GM21526 (cell line): ENCODE measurements around the gene PDZD2.
"Not testable (repeated sequence)": the region's sequence is repeated elsewhere in the genome, so short reads cannot be mapped to it uniquely, and the experiment has no call there.

Experiments
- ATAC-seq: cut with Tn5 transposase; IDR thresholded peaks from one replicate; pipeline ENCODE4 v1.9.1; 2021; ENCODE audit warnings: moderate library complexity; ENCODE audit not compliant: unreplicated experiment, low FRiP score

PDZD2 gene

GRCh38 chr5:31731016-31731415 is 92.1 kb downstream of the PDZD2 start:
- no peak for ATAC-seq

- no peak for ATAC-seq
Measured at GRCh38 chr5:31731710-31732301, 92.9 kb downstream of the PDZD2 start.

DNA sequence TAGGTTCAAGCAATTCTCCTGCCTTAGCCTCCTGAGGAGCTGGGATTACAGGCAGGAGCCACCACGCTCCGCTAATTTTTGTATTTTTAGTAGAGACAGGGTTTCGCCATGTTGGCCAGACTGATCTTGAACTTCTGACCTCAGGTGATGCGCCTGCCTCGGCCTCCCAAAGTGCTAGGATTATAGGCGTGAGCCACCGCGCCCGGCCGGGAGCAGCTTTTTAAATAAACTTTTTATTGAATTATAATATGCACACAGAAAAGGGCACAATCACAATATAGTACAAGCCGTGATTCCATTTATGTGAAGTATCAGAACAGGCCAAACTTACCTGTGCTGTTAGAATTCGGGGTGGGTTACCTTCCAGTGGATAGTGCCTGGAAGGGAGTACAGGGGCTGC is 93.9 kb downstream of the PDZD2 start:
- ATAC-seq: not testable (repeated sequence)

- ATAC-seq: no peak
Measured at GRCh38 chr5:31733371-31733770, 94.4 kb downstream of the PDZD2 start.

DNA sequence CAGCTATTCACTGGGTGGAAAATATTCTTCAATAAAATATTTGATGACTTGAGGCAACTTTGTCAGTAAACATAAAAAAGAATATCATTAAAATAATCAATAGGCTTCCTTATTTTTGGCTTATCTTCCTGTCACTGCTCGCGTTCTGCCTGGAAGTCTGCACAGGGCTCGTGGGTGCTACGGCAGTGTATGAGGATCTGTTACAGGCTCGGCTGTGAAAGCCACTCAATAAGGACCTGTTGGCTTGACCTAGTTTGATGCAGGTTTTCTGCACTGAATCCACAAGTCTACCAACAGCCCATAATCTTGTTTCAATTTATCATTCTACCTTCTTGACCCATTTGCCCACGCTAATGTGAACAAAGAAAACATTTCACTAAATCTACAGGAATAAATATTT is 97.2 kb downstream of the PDZD2 start:
- no peak for ATAC-seq

GRCh38 chr5:31738199-31738598 is 99.3 kb downstream of the PDZD2 start:
- no peak for ATAC-seq

GRCh38 chr5:31741496-31741895 is 102.6 kb downstream of the PDZD2 start:
- no peak for ATAC-seq

DNA sequence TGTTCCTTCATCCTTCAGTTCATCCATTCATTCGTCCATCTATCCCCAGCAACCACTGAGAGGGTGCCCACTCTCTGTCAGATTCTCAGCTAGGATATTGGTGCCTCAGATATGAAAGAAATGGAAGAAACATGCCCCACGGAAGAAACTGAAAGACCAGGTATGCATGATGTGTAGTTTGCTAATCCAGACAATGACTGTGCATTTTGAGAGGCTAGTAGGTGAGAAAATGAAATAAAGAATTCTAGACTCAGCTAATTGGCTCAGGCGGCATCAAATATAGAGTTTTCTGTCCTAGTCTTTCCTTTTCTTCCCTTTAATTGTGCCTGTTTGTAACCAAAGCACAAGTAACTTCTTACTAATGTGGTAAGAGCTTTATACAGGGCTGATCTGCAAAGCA is 104.7 kb downstream of the PDZD2 start:
- no peak for ATAC-seq

DNA sequence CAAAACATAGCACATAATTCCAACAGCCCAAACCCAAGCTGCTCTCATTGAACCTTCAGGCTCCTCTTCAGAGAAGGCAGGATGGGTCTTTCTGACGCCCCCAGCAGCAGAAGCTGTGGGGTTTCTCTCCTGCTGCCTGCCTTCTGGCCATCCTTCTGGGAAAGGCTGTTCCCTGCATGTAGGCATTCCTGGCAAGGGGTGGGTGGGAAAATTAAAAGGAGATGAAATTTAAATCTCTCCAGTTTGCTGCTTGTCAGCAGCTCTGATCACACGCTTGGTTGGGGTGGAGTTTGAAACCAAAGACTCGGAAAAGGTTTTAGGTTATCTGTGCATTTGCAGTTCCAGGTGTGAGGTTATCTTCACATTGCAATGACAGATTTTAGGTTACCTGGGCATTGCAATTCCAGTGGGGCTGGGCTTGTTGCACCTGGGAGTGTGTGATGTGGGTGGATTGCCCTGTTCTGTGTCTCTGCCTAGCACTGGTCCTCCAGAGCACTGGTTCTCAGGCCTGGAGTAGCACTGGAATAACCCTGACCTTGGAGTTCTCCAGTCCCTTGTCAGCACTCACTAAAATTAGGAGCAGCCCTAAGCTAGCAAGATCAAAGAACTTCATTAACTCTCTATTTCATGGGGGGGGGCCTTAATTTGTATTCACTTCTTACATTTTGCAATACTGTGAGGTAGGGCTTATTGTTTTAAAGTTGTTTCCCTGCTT is 109.7 kb downstream of the PDZD2 start:
- ATAC-seq: no peak

DNA sequence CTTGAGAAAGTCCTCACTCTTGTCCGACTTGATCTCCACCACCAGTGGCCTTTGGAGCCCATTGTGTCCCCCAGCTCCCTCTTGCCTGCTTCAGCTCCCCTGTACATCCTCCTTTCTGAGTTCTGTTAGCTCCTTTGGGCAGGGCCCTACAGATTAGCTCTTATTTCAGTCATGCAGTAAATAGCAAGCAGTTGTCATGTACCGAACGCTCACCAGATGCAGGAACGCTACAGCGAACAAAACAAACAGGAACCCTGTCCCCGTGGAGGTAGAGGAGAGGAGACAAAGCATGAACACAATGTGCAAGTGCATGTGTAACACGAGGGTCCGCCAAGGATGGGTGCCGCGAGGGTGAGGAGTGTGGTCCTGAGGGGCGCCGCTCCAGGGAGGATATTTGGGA is 111.3 kb downstream of the PDZD2 start:
- no peak for ATAC-seq

DNA sequence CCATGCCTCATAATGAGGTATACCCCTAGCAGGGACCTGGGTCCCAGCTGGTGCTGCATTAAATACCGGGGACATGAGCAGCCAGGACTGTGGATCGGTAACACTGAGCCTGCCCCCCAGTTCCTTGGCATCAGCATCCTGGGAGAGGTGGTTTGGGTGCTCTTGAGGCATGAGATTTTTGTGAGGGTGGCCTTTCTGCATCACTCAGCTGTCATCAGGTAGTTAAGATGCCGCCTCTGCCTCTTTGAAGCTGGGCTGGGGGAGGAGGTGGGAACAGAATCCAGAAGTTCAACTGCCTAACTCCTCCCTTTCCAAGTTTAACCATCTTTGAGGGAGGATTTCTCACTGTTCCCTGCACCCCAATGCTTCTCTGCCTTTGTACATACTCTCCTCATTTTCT is 112.7 kb downstream of the PDZD2 start:
- no peak for ATAC-seq

DNA sequence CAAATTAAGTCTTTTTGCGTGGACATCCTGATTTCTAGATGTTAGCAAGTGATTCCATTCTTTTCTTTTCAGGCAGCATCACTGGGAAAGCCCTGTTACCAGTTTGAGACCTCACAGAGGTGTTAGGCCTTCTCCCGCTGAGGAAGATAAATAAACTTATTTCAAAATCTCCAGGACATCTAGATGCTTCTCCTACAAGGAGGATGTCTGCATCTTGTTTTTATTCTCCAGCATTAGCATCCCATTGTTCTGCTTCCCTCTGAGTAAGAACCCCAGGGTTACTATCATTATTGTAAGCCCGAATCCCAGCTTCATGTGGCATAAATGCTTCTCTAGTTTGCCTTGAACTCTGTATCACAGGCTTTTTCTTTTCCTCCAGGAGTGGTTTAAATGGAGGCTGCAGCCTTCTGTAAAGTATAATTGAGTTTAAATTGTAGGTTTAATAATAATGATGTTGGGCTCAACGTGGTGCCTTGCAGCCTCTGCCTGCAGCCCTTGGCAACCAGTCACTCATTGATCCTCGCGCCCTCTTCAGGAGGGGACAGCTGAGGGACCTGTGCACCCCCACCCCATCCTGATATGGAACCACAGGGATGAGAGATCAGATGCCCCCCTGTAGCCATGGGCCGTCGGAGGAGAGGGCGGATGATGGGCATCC is 114.9 kb downstream of the PDZD2 start:
- ATAC-seq: no peak

DNA sequence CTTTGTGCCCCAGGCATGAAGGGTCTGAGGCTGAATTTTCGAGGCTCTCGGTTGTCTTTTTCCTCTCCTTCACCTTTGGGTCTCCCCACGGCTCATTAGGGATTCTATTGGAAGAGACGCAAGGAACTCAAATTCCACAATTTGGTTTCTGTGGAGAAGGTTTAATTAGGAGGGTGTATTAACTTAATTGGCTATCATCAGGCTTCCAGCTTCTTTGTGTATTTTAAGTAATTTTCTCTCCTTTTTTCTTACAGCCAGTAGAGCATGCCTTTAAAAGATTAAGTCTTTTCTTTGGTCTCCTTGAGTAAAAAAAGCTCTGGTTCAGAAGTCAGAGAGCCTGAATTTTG is 115.4 kb downstream of the PDZD2 start:
- no peak for ATAC-seq

- no peak for ATAC-seq
Measured at GRCh38 chr5:31754741-31755675, 116.1 kb downstream of the PDZD2 start.

DNA sequence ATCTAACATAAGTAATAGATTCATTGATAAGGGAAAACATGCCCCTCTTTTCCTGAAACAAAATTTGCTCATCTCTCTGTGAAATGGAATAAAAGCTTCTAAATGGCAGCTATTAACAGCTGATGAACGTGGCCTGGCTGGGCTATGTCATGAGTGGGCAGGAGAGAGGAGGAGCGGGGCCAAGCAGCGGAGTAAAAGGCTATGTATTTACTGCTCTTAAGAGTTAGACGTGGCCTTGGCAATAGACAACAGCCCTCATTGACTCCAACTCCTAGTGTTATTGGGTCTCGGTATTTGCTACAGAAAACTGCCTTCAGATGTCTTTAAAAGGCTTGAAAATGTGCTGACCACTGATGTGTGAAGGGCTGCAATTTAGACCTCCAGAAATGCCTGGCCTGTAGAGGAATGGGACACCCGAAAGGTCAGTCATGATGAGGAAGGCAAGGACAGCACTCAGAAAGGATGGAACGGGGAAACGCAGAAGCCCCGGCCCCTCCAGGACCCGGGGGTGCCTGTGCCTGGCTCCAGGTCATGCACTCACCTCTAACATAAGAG is 116.8 kb downstream of the PDZD2 start:
- ATAC-seq: no peak

- ATAC-seq: no peak
Measured at GRCh38 chr5:31757806-31758205, 118.9 kb downstream of the PDZD2 start.

GRCh38 chr5:31758803-31759425 is 120.0 kb downstream of the PDZD2 start:
- no peak for ATAC-seq

DNA sequence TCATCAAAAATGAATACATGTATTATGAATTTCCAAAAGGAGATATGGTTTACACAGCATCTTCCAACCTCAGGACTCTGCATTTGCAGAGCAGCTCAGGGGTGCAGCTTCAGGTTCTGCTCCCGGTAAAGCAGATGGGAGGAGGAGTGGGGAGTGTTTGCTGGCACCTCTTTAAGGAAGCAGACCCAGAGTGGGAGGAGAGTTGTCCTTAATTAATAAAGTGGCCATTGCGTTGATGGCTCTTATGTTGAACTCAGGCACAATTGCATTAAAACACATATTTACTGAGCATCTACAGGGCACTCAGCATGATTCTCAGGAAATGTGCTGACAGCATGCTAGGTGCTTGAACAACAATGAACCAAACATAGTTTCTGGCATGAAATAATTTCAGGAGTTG is 121.0 kb downstream of the PDZD2 start:
- no peak for ATAC-seq

GRCh38 chr5:31761877-31762276 is 122.9 kb downstream of the PDZD2 start:
- ATAC-seq: no peak

- ATAC-seq: no peak
Measured at GRCh38 chr5:31763424-31763823, 124.5 kb downstream of the PDZD2 start.
